Liver (tissue), 9 donors: ENCODE results near the gene MYO5A. TPM values are rescaled to one million over a fixed set of nuclear protein-coding genes. Genes with fewer than 3 reads are reported as not detected.

Experiments used
- DNase-seq: peaks from one replicate; pipeline ENCODE4 v3.0.0-alpha.2; 2017; ENCODE audit warnings: low spot score
- H3K27ac ChIP-seq, 2 donors: one replicate each; pipeline ENCODE4 v1.7.0; 2013; ENCODE audit warnings: inconsistent platforms in 2 of 2, low read length in 2 of 2, control low read depth in 1 of 2, low read depth in 1 of 2, mild to moderate bottlenecking in 1 of 2
- H3K27me3 ChIP-seq, 4 donors: one replicate each; pipeline versions ENCODE4 v1.6.1 to v1.7.0; 2013; ENCODE audit warnings: low read length in 3 of 4, inconsistent platforms in 1 of 4, mild to moderate bottlenecking in 1 of 4, moderate library complexity in 1 of 4; ENCODE audit not compliant: control insufficient read depth in 4 of 4, insufficient read depth in 4 of 4
- H3K36me3 ChIP-seq, 4 donors: one replicate each; pipeline versions ENCODE4 v1.6.1 to v1.7.0; 2013; ENCODE audit warnings: low read length in 3 of 4, mild to moderate bottlenecking in 3 of 4, low read depth in 1 of 4, moderate library complexity in 1 of 4; ENCODE audit not compliant: control insufficient read depth in 4 of 4, insufficient read depth in 3 of 4
- H3K4me1 ChIP-seq, 4 donors: one replicate each; pipeline versions ENCODE4 v1.6.1 to v1.7.0; 2013; ENCODE audit warnings: low read length in 3 of 4, mild to moderate bottlenecking in 3 of 4, moderate library complexity in 1 of 4; ENCODE audit not compliant: control insufficient read depth in 4 of 4, insufficient read depth in 4 of 4
- H3K4me3 ChIP-seq, 3 donors: one replicate each; pipeline versions ENCODE4 v1.6.1 to v1.7.0; 2013; ENCODE audit warnings: low read length in 3 of 3, control low read depth in 1 of 3, low read depth in 1 of 3, mild to moderate bottlenecking in 1 of 3
- H3K9ac ChIP-seq, 2 donors: one replicate each; pipeline ENCODE4 v1.7.0; 2013; ENCODE audit warnings: low read length in 2 of 2, mild to moderate bottlenecking in 2 of 2, moderate library complexity in 2 of 2, control low read depth in 1 of 2, low read depth in 1 of 2
- H3K9me3 ChIP-seq, 4 donors: one replicate each; pipeline versions ENCODE4 v1.6.1 to v1.7.0; 2013; ENCODE audit warnings: low read length in 3 of 4; ENCODE audit not compliant: control insufficient read depth in 4 of 4
- EGR1 ChIP-seq, 2 donors: IDR thresholded peaks; 2 replicates each; pipeline ENCODE4 v1.6.1; 2016 to 2018; ENCODE audit warnings: antibody characterized with exemption in 2 of 2, low read depth in 2 of 2
- FOXA1 ChIP-seq: IDR thresholded peaks from 2 replicates; pipeline ENCODE4 v1.6.1; 2016; ENCODE audit warnings: antibody characterized with exemption
- FOXA2 ChIP-seq: IDR thresholded peaks from 2 replicates; pipeline ENCODE4 v1.6.1; 2016; ENCODE audit warnings: antibody characterized with exemption
- GABPA ChIP-seq, 2 donors: IDR thresholded peaks in 1 of 2; conservative IDR thresholded peaks in 1 of 2; 2 replicates each; pipeline ENCODE4 v1.6.1; 2016; ENCODE audit warnings: antibody characterized with exemption in 2 of 2, mild to moderate bottlenecking in 1 of 2, moderate library complexity in 1 of 2
- HNF4A ChIP-seq, 2 donors: conservative IDR thresholded peaks; 2 replicates each; pipeline ENCODE4 v1.6.1; 2016; ENCODE audit warnings: antibody characterized with exemption in 2 of 2, mild to moderate bottlenecking in 2 of 2
- HNF4G ChIP-seq: IDR thresholded peaks from 2 replicates; pipeline ENCODE4 v1.6.1; 2016; ENCODE audit warnings: antibody characterized with exemption
- JUND ChIP-seq, 2 donors: IDR thresholded peaks; 2 replicates each; pipeline ENCODE4 v1.6.1; 2016; ENCODE audit warnings: antibody characterized with exemption in 2 of 2
- NR2F2 ChIP-seq: IDR thresholded peaks from 2 replicates; pipeline ENCODE4 v1.6.1; 2016; ENCODE audit warnings: antibody characterized with exemption
- RAD21 ChIP-seq, 2 donors: IDR thresholded peaks; 2 replicates each; pipeline ENCODE4 v1.6.1; 2016; ENCODE audit warnings: antibody characterized with exemption in 2 of 2, mild to moderate bottlenecking in 2 of 2
- RXRA ChIP-seq, 2 donors: IDR thresholded peaks; 2 replicates each; pipeline ENCODE4 v1.6.1; 2017 to 2018; ENCODE audit warnings: antibody characterized with exemption in 2 of 2, mild to moderate bottlenecking in 1 of 2
- SP1 ChIP-seq: IDR thresholded peaks from 2 replicates; pipeline ENCODE4 v1.6.1; 2018; ENCODE audit warnings: antibody characterized with exemption, mild to moderate bottlenecking
- TAF1 ChIP-seq: conservative IDR thresholded peaks from 2 replicates; pipeline ENCODE4 v1.6.1; 2016; ENCODE audit warnings: antibody characterized with exemption, mild to moderate bottlenecking
- WGBS: extraction: QIAGEN DNeasy Blood & Tissue Kit; methylation state at CpG from one replicate; pipeline ENCODE4 v1.1.7; 2013; 5-methylcytosine and 5-hydroxymethylcytosine counted together
- polyA plus RNA-seq, 2 donors: library from polyadenylated mRNA; stranded (reverse) in 1 of 2; unstranded in 1 of 2; fragments of 200-250 nt in 1 of 2; fragments of >200 nt in 1 of 2; fragmentation: Nextera tagmentation in 1 of 2; extraction: Ambion mirVana in 1 of 2; gene quantifications; one replicate each; pipeline versions ENCODE4 v1.2.1 to v1.2.3, GENCODE V29; 2013 to 2015
- total RNA-seq, 2 donors: library from RNA; depleted of rRNA; stranded (reverse); fragments of >200 nt; gene quantifications; one replicate each; pipeline ENCODE4 v1.2.3, GENCODE V29; 2014
- TF ChIP-seq, protein P1 (sequence below): fragments of 150-350 bp; IDR thresholded peaks from 2 replicates; pipeline ENCODE4 v1.5.1; 2017; ENCODE audit warnings: improper control_type of control experiment, low read depth, low read length; ENCODE audit not compliant: missing input control
- TF ChIP-seq, protein P2 (sequence below): IDR thresholded peaks from 2 replicates; pipeline ENCODE4 v1.6.1; 2016; ENCODE audit warnings: antibody characterized with exemption
- TF ChIP-seq, protein P3 (sequence below): IDR thresholded peaks from 2 replicates; pipeline ENCODE4 v1.6.1; 2016; ENCODE audit warnings: antibody characterized with exemption
- TF ChIP-seq, protein P4 (sequence below): IDR thresholded peaks from 2 replicates; pipeline ENCODE4 v1.6.1; 2016; ENCODE audit warnings: antibody characterized with exemption
- TF ChIP-seq, protein P5 (sequence below): IDR thresholded peaks from 2 replicates; pipeline ENCODE4 v1.6.1; 2016; ENCODE audit warnings: antibody characterized with exemption, mild to moderate bottlenecking
- donor health status: healthy.
- donor health status: healthy.
- donor health status: healthy.
- donor health status: healthy.
- donor health status: healthy.

Gene MYO5A
- total and polyA plus RNA-seq, 4 donors = 1.0 to 7.1 (median 3.0) TPM

DNA sequence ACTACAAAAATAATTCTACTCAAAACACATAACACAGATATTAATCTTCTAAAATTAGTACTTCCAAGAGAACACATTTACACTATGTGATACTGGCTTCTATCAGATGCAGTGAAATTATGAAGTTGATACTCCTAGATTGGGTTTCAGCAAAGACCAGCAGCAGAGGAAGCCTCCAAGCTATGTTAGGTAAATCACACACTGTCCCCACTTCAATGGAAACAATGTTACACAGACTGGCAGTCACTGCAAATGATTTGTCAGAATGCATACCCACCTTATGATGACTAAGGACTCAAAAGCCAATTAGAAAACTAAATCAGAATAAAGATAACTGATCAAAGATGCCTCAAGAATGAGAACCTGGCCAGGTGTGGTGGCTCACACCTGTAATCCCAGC, 143.0 kb downstream of the MYO5A start:
- Histone ChIP-seq H3K4me3 (no peak overlapping the region), H3K27me3 (no peaks in the 10 kb centered on the region), H3K36me3 (peaks cover 0 to 3% (median 1%) of the 10 kb centered on the region in 4 donors), H3K9ac (no peak overlapping the region), H3K9me3 (no peaks in the 10 kb centered on the region), H3K27ac (no peak overlapping the region), H3K4me1 (no peaks in the 10 kb centered on the region)
- DNase-seq = no peak
- TF ChIP-seq, protein P1, sequence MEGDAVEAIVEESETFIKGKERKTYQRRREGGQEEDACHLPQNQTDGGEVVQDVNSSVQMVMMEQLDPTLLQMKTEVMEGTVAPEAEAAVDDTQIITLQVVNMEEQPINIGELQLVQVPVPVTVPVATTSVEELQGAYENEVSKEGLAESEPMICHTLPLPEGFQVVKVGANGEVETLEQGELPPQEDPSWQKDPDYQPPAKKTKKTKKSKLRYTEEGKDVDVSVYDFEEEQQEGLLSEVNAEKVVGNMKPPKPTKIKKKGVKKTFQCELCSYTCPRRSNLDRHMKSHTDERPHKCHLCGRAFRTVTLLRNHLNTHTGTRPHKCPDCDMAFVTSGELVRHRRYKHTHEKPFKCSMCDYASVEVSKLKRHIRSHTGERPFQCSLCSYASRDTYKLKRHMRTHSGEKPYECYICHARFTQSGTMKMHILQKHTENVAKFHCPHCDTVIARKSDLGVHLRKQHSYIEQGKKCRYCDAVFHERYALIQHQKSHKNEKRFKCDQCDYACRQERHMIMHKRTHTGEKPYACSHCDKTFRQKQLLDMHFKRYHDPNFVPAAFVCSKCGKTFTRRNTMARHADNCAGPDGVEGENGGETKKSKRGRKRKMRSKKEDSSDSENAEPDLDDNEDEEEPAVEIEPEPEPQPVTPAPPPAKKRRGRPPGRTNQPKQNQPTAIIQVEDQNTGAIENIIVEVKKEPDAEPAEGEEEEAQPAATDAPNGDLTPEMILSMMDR = no peak
- TF ChIP-seq HNF4A (conservative IDR thresholded peaks at IDR 0.05) (no peak), FOXA1 (no peak), JUND (IDR thresholded peaks at IDR 0.05) (no peak), RAD21 (IDR thresholded peaks at IDR 0.05) (no peak), RXRA (IDR thresholded peaks at IDR 0.05) (no peak), HNF4G (no peak), EGR1 (IDR thresholded peaks at IDR 0.05; ENCODE audit: low read depth in 2 of 2) (no peak), SP1 (no peak)
- TF ChIP-seq, protein P2, sequence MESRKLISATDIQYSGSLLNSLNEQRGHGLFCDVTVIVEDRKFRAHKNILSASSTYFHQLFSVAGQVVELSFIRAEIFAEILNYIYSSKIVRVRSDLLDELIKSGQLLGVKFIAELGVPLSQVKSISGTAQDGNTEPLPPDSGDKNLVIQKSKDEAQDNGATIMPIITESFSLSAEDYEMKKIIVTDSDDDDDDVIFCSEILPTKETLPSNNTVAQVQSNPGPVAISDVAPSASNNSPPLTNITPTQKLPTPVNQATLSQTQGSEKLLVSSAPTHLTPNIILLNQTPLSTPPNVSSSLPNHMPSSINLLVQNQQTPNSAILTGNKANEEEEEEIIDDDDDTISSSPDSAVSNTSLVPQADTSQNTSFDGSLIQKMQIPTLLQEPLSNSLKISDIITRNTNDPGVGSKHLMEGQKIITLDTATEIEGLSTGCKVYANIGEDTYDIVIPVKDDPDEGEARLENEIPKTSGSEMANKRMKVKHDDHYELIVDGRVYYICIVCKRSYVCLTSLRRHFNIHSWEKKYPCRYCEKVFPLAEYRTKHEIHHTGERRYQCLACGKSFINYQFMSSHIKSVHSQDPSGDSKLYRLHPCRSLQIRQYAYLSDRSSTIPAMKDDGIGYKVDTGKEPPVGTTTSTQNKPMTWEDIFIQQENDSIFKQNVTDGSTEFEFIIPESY = no peak
- TF ChIP-seq, protein P3, sequence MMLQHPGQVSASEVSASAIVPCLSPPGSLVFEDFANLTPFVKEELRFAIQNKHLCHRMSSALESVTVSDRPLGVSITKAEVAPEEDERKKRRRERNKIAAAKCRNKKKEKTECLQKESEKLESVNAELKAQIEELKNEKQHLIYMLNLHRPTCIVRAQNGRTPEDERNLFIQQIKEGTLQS = no peak
- TF ChIP-seq, protein P4, sequence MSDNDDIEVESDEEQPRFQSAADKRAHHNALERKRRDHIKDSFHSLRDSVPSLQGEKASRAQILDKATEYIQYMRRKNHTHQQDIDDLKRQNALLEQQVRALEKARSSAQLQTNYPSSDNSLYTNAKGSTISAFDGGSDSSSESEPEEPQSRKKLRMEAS = no peak

DNA sequence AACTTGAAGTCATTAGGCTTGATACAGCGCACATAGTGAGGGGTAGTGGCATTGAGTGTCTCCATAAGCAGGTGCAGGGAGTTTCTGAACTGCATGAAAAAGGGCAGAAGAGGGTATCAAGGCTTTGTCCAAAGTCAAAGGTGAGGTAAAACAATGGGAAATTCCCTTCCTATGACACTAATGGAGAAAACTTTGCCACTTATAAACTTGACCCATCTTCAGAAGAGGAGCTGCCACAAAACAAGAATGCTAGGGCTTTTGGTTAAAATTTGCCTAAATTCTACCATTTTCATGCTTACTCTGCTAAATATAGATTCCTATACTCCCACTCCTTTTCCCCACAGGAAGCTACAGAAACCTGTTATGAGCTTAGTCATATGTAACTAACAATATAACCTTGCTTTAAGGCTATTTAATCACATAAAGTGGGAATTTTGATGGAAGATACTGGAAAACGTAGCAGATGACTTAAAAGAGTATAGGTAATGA, 145.5 kb downstream of the MYO5A start:
- peaks cover 0 to 2% (median under 1%) of the 10 kb centered on the region in 4 donors for H3K36me3 ChIP-seq

More for the DNA sequence above, 145.5 kb downstream of the MYO5A start:
- TF ChIP-seq RAD21 (IDR thresholded peaks at IDR 0.05) = no peak
- no peak for TF ChIP-seq HNF4G
- no peak for TF ChIP-seq EGR1 (IDR thresholded peaks at IDR 0.05; ENCODE audit: low read depth in 2 of 2)
- no peak for TF ChIP-seq FOXA2
- TF ChIP-seq HNF4A (conservative IDR thresholded peaks at IDR 0.05) = no peak
- TF ChIP-seq, protein P1 = no peak
- TF ChIP-seq TAF1 = no peak
- TF ChIP-seq, protein P5, sequence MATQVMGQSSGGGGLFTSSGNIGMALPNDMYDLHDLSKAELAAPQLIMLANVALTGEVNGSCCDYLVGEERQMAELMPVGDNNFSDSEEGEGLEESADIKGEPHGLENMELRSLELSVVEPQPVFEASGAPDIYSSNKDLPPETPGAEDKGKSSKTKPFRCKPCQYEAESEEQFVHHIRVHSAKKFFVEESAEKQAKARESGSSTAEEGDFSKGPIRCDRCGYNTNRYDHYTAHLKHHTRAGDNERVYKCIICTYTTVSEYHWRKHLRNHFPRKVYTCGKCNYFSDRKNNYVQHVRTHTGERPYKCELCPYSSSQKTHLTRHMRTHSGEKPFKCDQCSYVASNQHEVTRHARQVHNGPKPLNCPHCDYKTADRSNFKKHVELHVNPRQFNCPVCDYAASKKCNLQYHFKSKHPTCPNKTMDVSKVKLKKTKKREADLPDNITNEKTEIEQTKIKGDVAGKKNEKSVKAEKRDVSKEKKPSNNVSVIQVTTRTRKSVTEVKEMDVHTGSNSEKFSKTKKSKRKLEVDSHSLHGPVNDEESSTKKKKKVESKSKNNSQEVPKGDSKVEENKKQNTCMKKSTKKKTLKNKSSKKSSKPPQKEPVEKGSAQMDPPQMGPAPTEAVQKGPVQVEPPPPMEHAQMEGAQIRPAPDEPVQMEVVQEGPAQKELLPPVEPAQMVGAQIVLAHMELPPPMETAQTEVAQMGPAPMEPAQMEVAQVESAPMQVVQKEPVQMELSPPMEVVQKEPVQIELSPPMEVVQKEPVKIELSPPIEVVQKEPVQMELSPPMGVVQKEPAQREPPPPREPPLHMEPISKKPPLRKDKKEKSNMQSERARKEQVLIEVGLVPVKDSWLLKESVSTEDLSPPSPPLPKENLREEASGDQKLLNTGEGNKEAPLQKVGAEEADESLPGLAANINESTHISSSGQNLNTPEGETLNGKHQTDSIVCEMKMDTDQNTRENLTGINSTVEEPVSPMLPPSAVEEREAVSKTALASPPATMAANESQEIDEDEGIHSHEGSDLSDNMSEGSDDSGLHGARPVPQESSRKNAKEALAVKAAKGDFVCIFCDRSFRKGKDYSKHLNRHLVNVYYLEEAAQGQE = no peak
- TF ChIP-seq, protein P3 = no peak
- TF ChIP-seq NR2F2 = no peak
- TF ChIP-seq GABPA (IDR thresholded peaks at IDR 0.05 in 1 of 2, conservative IDR thresholded peaks at IDR 0.05 in 1 of 2) = no peak
- TF ChIP-seq, protein P4 = no peak
- Histone ChIP-seq H3K9me3 (no peaks in the 10 kb centered on the region), H3K9ac (no peak overlapping the region), H3K27ac (no peak overlapping the region), H3K4me3 (no peak overlapping the region), H3K4me1 (no peaks in the 10 kb centered on the region), H3K27me3 (no peaks in the 10 kb centered on the region)
- 97% methylated on average over 2 of the region's 2 CpGs for WGBS
- no peak for DNase-seq
